Loucy (cell line): ENCODE data around the gene FAAH2.
A peak's percentile ranks its signal among the peaks of the same experiment; 100 is the strongest.
"Not testable (repeated sequence)": the region's sequence is repeated elsewhere in the genome, so short reads cannot be mapped to it uniquely, and the experiment has no call there.

Source experiments
- H2AFZ ChIP-seq: fragments of 200-600 bp; sonication (generic); 2 replicates; pipeline ENCODE4 v1.6.0; 2016; ENCODE audit warnings: antibody characterized with exemption, mild to moderate bottlenecking, low read length, moderate library complexity
- H3F3A ChIP-seq: fragments of 200-600 bp; 2 replicates; pipeline ENCODE4 v1.6.0; 2016; ENCODE audit warnings: antibody characterized with exemption, low read depth, mild to moderate bottlenecking
- H3K27me3 ChIP-seq: fragments of 200-600 bp; sonication (generic); 2 replicates; pipeline ENCODE4 v1.6.1; 2014; ENCODE audit warnings: low read length, mild to moderate bottlenecking; ENCODE audit not compliant: insufficient read depth, poor library complexity, severe bottlenecking
- H3K36me3 ChIP-seq: fragments of 200-600 bp; sonication (generic); 2 replicates; pipeline ENCODE4 v1.6.1; 2016; ENCODE audit warnings: low read length; ENCODE audit not compliant: insufficient read depth
- H3K4me1 ChIP-seq: fragments of 200-600 bp; sonication (generic); 2 replicates; pipeline ENCODE4 v1.5.1; 2014; ENCODE audit warnings: low read length, mild to moderate bottlenecking; ENCODE audit not compliant: insufficient read depth, poor library complexity, severe bottlenecking
- H3K4me2 ChIP-seq: fragments of 200-600 bp; sonication (generic); 2 replicates; pipeline ENCODE4 v1.6.0; 2014; ENCODE audit warnings: antibody characterized with exemption, low read length, low read depth, mild to moderate bottlenecking; ENCODE audit not compliant: poor library complexity, severe bottlenecking
- H3K4me3 ChIP-seq: fragments of 200-600 bp; sonication (generic); 2 replicates; pipeline ENCODE4 v1.5.1; 2014; ENCODE audit warnings: low read length, mild to moderate bottlenecking, mixed read lengths; ENCODE audit not compliant: poor library complexity, severe bottlenecking
- H3K79me2 ChIP-seq: fragments of 200-600 bp; sonication (generic); 2 replicates; pipeline ENCODE4 v1.6.1; 2014; ENCODE audit warnings: low read length; ENCODE audit not compliant: insufficient read depth
- H3K9ac ChIP-seq: fragments of 200-600 bp; sonication (generic); 2 replicates; pipeline ENCODE4 v1.6.0; 2014; ENCODE audit warnings: mild to moderate bottlenecking, low read depth, low read length, moderate library complexity; ENCODE audit not compliant: poor library complexity, severe bottlenecking
- H3K9me2 ChIP-seq: fragments of 200-600 bp; sonication (generic); replicated peaks from 2 replicates; pipeline ENCODE4 v1.6.1; 2016; ENCODE audit warnings: low read depth, low read length, mixed read lengths
- H3K9me3 ChIP-seq: fragments of 200-600 bp; sonication (generic); 2 replicates; pipeline ENCODE4 v1.6.1; 2014; ENCODE audit warnings: mild to moderate bottlenecking, antibody characterized with exemption, low read length, low read depth; ENCODE audit not compliant: insufficient read depth
- H4K20me1 ChIP-seq: fragments of 200-600 bp; sonication (generic); 2 replicates; pipeline ENCODE4 v1.6.0; 2014; ENCODE audit warnings: antibody characterized with exemption, low read length, mild to moderate bottlenecking; ENCODE audit not compliant: insufficient read depth, poor library complexity, severe bottlenecking
- EZH2phosphoT487 ChIP-seq: fragments of 200-600 bp; IDR thresholded peaks from 2 replicates; pipeline ENCODE4 v1.6.1; 2018; ENCODE audit warnings: antibody characterized with exemption, mild to moderate bottlenecking, moderate library complexity, borderline replicate concordance
- TF ChIP-seq, protein P1 (sequence below): fragments of 200-600 bp; sonication (generic); conservative IDR thresholded peaks from 2 replicates; pipeline ENCODE4 v1.5.1; 2014; ENCODE audit warnings: mild to moderate bottlenecking, antibody characterized with exemption, low read length

The FAAH2 gene

DNA sequence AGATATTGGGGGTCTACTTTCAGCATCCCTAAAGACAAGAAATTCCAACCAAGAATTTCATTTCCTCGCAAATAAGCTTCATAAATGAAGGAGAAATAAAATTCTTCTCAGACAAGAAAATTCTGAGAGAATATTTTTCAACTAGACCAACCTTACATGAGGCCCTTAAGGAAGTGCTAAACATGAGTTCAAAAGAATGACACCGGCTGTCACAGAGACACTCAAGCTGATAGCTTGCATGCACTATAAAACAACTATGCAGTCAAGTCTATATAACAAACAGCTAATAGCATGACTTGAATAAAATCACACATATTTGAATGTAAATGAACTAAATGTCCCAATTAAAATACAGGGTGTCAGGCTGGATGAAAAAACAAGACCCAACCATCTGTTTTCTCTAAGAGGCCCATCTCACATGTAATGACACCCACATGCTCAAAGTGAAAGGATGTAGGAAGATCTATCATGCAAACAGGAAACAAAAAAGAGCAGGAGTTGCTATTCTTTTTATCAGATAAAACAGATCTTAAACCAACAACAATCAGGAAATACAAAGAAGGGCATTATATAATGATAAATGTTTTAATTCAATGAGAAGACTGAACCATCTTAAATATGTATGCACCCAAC, 27.2 kb downstream of the FAAH2 start:
- no peaks in the 10 kb centered on the region for H3K9me2 ChIP-seq
- H3K4me2 ChIP-seq, result peak overlapping the region; percentile 46
- no peak overlapping the region for H3K4me3 ChIP-seq
- no peaks in the 10 kb centered on the region for H4K20me1 ChIP-seq
- no peaks in the 10 kb centered on the region for H3K79me2 ChIP-seq
- no peak for TF ChIP-seq EZH2phosphoT487
- TF ChIP-seq, protein P1, sequence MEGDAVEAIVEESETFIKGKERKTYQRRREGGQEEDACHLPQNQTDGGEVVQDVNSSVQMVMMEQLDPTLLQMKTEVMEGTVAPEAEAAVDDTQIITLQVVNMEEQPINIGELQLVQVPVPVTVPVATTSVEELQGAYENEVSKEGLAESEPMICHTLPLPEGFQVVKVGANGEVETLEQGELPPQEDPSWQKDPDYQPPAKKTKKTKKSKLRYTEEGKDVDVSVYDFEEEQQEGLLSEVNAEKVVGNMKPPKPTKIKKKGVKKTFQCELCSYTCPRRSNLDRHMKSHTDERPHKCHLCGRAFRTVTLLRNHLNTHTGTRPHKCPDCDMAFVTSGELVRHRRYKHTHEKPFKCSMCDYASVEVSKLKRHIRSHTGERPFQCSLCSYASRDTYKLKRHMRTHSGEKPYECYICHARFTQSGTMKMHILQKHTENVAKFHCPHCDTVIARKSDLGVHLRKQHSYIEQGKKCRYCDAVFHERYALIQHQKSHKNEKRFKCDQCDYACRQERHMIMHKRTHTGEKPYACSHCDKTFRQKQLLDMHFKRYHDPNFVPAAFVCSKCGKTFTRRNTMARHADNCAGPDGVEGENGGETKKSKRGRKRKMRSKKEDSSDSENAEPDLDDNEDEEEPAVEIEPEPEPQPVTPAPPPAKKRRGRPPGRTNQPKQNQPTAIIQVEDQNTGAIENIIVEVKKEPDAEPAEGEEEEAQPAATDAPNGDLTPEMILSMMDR, result no peak
- H3K9me3 ChIP-seq, result no peaks in the 10 kb centered on the region
- H3F3A ChIP-seq, result no peaks in the 10 kb centered on the region
- H3K27me3 ChIP-seq, result no peaks in the 10 kb centered on the region
- no peak overlapping the region for H3K9ac ChIP-seq
- no peak overlapping the region for H2AFZ ChIP-seq
- peaks cover 10% of the 10 kb centered on the region; the same call in 1 of the 2 replicates for H3K36me3 ChIP-seq
- peaks cover 18% of the 10 kb centered on the region for H3K4me1 ChIP-seq

DNA sequence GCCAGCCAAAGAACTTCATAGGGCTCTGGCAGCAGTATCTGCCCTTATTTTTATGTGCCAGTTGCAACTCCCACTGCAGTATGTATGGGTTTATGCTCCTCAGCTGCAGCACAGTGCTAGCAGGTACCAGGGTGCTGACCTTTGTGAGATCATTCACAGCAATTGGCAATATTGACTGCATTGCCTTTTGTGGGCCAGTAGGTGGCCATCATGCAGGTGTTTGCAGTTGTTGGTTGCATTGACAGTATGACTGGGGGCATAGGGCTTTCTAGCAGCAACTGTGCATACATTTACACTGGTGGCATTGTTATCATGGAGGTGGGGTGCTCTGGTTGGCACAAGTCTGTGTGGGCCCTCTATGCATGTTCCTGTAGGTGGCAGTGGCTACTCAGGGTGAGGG, 42.5 kb downstream of the FAAH2 start:
- no peak overlapping the region for H3K9ac ChIP-seq
- no peak overlapping the region for H3K4me3 ChIP-seq
- no peaks in the 10 kb centered on the region for H3K27me3 ChIP-seq
- H4K20me1 ChIP-seq, result no peaks in the 10 kb centered on the region
- H3K9me2 ChIP-seq, result no peaks in the 10 kb centered on the region
- TF ChIP-seq EZH2phosphoT487, result no peak
- TF ChIP-seq, protein P1, result peak; percentile 51
- no peak overlapping the region for H3K4me2 ChIP-seq
- H3K36me3 ChIP-seq, result no peaks in the 10 kb centered on the region
- H3K4me1 ChIP-seq, result no peaks in the 10 kb centered on the region
- H3F3A ChIP-seq, result no peaks in the 10 kb centered on the region
- H3K9me3 ChIP-seq, result no peaks in the 10 kb centered on the region
- no peaks in the 10 kb centered on the region for H3K79me2 ChIP-seq
- no peak overlapping the region for H2AFZ ChIP-seq

GRCh38 chrX:57335790-57336189, 49.3 kb downstream of the FAAH2 start:
- H3K9ac ChIP-seq, H3K36me3 ChIP-seq, H3K27me3 ChIP-seq, H2AFZ ChIP-seq, H3F3A ChIP-seq, H3K4me3 ChIP-seq, H3K9me2 ChIP-seq, H4K20me1 ChIP-seq, H3K9me3 ChIP-seq, H3K4me2 ChIP-seq, H3K79me2 ChIP-seq, H3K4me1 ChIP-seq: not testable (repeated sequence)

- TF ChIP-seq, protein P1, result no peak
- TF ChIP-seq EZH2phosphoT487, result no peak
Measured at GRCh38 chrX:57353472-57354132, 67.1 kb downstream of the FAAH2 start.

More at GRCh38 chrX:57353472-57354132, 67.1 kb downstream of the FAAH2 start:
- Histone ChIP-seq H2AFZ (no peak overlapping the region), H3K9me2 (no peaks in the 10 kb centered on the region), H4K20me1 (no peaks in the 10 kb centered on the region), H3F3A (no peaks in the 10 kb centered on the region), H3K79me2 (no peaks in the 10 kb centered on the region), H3K4me2 (no peak overlapping the region), H3K4me1 (no peaks in the 10 kb centered on the region), H3K27me3 (no peaks in the 10 kb centered on the region), H3K9ac (no peak overlapping the region), H3K9me3 (0 out of 2 replicates have a peak, but pooled peaks cover 2% of the 10 kb centered on the region), H3K4me3 (no peak overlapping the region), H3K36me3 (no peaks in the 10 kb centered on the region)
